Measurements from ENCODE around the gene USP32. TPM values are rescaled to one million over a fixed set of nuclear protein-coding genes. Genes with fewer than 3 reads are reported as not detected.

Gene USP32
- total RNA-seq, 1 donor from 2014 or later = 53.6 TPM

GRCh38 chr17:60303406-60304099 lies 88.4 kb downstream of the USP32 start:
- Mint-ChIP-seq H3K27me3 (ENCODE audit: unreplicated experiment) (no peaks in the 10 kb centered on the region), H3K4me3 (ENCODE audit: unreplicated experiment) (no peak overlapping the region), H3K9me3 (ENCODE audit: unreplicated experiment) (no peaks in the 10 kb centered on the region), H3K27ac (ENCODE audit: unreplicated experiment) (no peak overlapping the region), H3K4me1 (ENCODE audit: unreplicated experiment) (peaks cover 27% of the 10 kb centered on the region), H3K36me3 (ENCODE audit: unreplicated experiment) (peaks cover 11% of the 10 kb centered on the region)
- TF ChIP-seq, protein P1, sequence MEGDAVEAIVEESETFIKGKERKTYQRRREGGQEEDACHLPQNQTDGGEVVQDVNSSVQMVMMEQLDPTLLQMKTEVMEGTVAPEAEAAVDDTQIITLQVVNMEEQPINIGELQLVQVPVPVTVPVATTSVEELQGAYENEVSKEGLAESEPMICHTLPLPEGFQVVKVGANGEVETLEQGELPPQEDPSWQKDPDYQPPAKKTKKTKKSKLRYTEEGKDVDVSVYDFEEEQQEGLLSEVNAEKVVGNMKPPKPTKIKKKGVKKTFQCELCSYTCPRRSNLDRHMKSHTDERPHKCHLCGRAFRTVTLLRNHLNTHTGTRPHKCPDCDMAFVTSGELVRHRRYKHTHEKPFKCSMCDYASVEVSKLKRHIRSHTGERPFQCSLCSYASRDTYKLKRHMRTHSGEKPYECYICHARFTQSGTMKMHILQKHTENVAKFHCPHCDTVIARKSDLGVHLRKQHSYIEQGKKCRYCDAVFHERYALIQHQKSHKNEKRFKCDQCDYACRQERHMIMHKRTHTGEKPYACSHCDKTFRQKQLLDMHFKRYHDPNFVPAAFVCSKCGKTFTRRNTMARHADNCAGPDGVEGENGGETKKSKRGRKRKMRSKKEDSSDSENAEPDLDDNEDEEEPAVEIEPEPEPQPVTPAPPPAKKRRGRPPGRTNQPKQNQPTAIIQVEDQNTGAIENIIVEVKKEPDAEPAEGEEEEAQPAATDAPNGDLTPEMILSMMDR (IDR thresholded peaks at IDR 0.05) = no peak
- no peak for DNase-seq (ENCODE audit: extremely low spot score, unreplicated experiment)

- Mint-ChIP-seq H3K36me3 (ENCODE audit: unreplicated experiment) (peaks cover 11% of the 10 kb centered on the region), H3K27me3 (ENCODE audit: unreplicated experiment) (no peaks in the 10 kb centered on the region), H3K9me3 (ENCODE audit: unreplicated experiment) (no peaks in the 10 kb centered on the region), H3K27ac (ENCODE audit: unreplicated experiment) (no peak overlapping the region), H3K4me1 (ENCODE audit: unreplicated experiment) (peaks cover 27% of the 10 kb centered on the region), H3K4me3 (ENCODE audit: unreplicated experiment) (no peak overlapping the region)
- DNase-seq (ENCODE audit: extremely low spot score, unreplicated experiment) = no peak
- TF ChIP-seq, protein P1 (IDR thresholded peaks at IDR 0.05) = no peak
Observed at GRCh38 chr17:60301649-60302048, 90.3 kb downstream of the USP32 start.

GRCh38 chr17:60300949-60301348 lies 91.0 kb downstream of the USP32 start:
- Mint-ChIP-seq H3K27ac (ENCODE audit: unreplicated experiment) (no peak overlapping the region), H3K9me3 (ENCODE audit: unreplicated experiment) (no peaks in the 10 kb centered on the region), H3K4me3 (ENCODE audit: unreplicated experiment) (no peak overlapping the region), H3K27me3 (ENCODE audit: unreplicated experiment) (no peaks in the 10 kb centered on the region), H3K4me1 (ENCODE audit: unreplicated experiment) (peaks cover 27% of the 10 kb centered on the region), H3K36me3 (ENCODE audit: unreplicated experiment) (peaks cover 11% of the 10 kb centered on the region)
- TF ChIP-seq, protein P1 (IDR thresholded peaks at IDR 0.05) = no peak
- DNase-seq (ENCODE audit: extremely low spot score, unreplicated experiment) = no peak

GRCh38 chr17:60300011-60300410 lies 91.9 kb downstream of the USP32 start:
- no peak overlapping the region for H3K4me3 Mint-ChIP-seq (ENCODE audit: unreplicated experiment)
- peaks cover 11% of the 10 kb centered on the region for H3K36me3 Mint-ChIP-seq (ENCODE audit: unreplicated experiment)
- H3K27me3 Mint-ChIP-seq (ENCODE audit: unreplicated experiment) = no peaks in the 10 kb centered on the region
- no peak for DNase-seq (ENCODE audit: extremely low spot score, unreplicated experiment)
- H3K9me3 Mint-ChIP-seq (ENCODE audit: unreplicated experiment) = no peaks in the 10 kb centered on the region
- H3K4me1 Mint-ChIP-seq (ENCODE audit: unreplicated experiment) = peaks cover 21% of the 10 kb centered on the region
- H3K27ac Mint-ChIP-seq (ENCODE audit: unreplicated experiment) = peak overlapping the region; percentile 44
- TF ChIP-seq, protein P1 (IDR thresholded peaks at IDR 0.05) = no peak

DNA sequence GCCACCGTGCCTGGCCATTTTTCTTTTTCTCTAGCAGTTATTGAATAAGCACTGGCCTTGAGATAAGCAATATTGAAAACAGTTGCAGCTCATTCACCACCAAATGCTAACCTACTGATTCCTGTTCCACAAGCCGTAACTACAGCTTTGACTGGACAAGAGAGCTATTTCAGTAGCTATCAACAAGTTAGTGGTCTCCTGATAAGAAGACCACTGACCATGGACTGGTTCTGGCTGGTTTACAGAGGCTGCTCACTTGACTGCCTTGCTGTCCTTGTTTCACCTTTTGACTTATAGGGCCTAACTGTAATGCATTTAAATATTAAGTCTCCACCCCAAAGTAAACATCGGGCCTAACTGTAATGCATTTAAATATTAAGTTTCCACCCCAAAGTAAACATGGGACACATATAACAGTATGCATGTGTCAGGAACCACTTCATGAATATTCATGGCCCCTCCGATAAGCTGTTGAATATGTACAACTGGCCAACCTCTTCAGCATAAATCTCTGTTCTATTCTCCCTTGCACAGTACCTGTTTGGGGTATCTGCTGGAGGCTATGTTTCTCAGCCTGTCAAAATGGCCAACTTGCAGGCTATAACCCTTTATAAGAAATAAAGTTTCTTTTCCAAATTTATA lies 94.1 kb downstream of the USP32 start:
- H3K27me3 Mint-ChIP-seq (ENCODE audit: unreplicated experiment) = no peaks in the 10 kb centered on the region
- no peak overlapping the region for H3K4me3 Mint-ChIP-seq (ENCODE audit: unreplicated experiment)
- peaks cover 19% of the 10 kb centered on the region for H3K36me3 Mint-ChIP-seq (ENCODE audit: unreplicated experiment)
- H3K4me1 Mint-ChIP-seq (ENCODE audit: unreplicated experiment) = peaks cover 15% of the 10 kb centered on the region
- H3K9me3 Mint-ChIP-seq (ENCODE audit: unreplicated experiment) = no peaks in the 10 kb centered on the region
- TF ChIP-seq, protein P1 (IDR thresholded peaks at IDR 0.05) = no peak
- H3K27ac Mint-ChIP-seq (ENCODE audit: unreplicated experiment) = no peak overlapping the region
- DNase-seq (ENCODE audit: extremely low spot score, unreplicated experiment) = no peak

Measured in osteocyte (in vitro differentiated cells).